ENCODE results near the gene HNRNPUL2.

GRCh38 chr11:62677714-62678113 lies 49.5 kb downstream of the HNRNPUL2 start:
- TF ChIP-seq EZH2 (IDR thresholded peaks at IDR 0.05; ENCODE audit: borderline replicate concordance, low read length) (no peak), CTCF (conservative IDR thresholded peaks at IDR 0.05 in 1 of 2, IDR thresholded peaks at IDR 0.05 in 1 of 2; ENCODE audit: extremely low read depth in 1 of 2, insufficient read depth in 1 of 2, low read depth in 1 of 2, low read length in 2 of 2) (no peak)

Data from mammary epithelial cell (primary cell).